GM12874 (cell line): ENCODE data around the gene POU3F1.

ENCODE experiments used
- CTCF ChIP-seq: IDR thresholded peaks from 2 replicates; pipeline ENCODE4 v1.5.1; 2011; ENCODE audit warnings: low read depth, mild to moderate bottlenecking, control low read depth, low read length, moderate library complexity; ENCODE audit not compliant: insufficient read depth

POU3F1 gene

GRCh38 chr1:38037221-38037939 is 9.2 kb downstream of the POU3F1 start:
- 0 out of 2 replicates have a peak, but pooled peaks have one; percentile 27 for TF ChIP-seq CTCF

GRCh38 chr1:38034871-38035270 is 11.7 kb downstream of the POU3F1 start:
- no peak for TF ChIP-seq CTCF

GRCh38 chr1:38031513-38031866 is 15.1 kb downstream of the POU3F1 start:
- no peak for TF ChIP-seq CTCF

GRCh38 chr1:38030596-38031512 is 15.7 kb downstream of the POU3F1 start:
- TF ChIP-seq CTCF, result no peak

- no peak for TF ChIP-seq CTCF
Observed at GRCh38 chr1:38029685-38030511, 16.7 kb downstream of the POU3F1 start.

- no peak for TF ChIP-seq CTCF
Observed at GRCh38 chr1:38029081-38029681, 17.4 kb downstream of the POU3F1 start.
